AG20443 (cell line): ENCODE data around the gene PIGP.
"Not testable (repeated sequence)": the region's sequence is repeated elsewhere in the genome, so short reads cannot be mapped to it uniquely, and the experiment has no call there.

ENCODE experiments used
- DNase-seq: peaks from one replicate; pipeline ENCODE4 v3.0.0; 2012; ENCODE audit warnings: low spot score, mixed read lengths

The PIGP gene

GRCh38 chr21:37072988-37073416, at the start of gene PIGP, which contains the start of gene TTC3:
Gene PIGP, minus strand, starts transcription at chr21:37073071. Its CDS starts 556 bp downstream, at chr21:37072515.
Gene TTC3, plus strand, starts transcription at chr21:37073254. Its CDS starts 14,004 bp downstream, at chr21:37087258.
- peak; percentile 100 for DNase-seq

DNA sequence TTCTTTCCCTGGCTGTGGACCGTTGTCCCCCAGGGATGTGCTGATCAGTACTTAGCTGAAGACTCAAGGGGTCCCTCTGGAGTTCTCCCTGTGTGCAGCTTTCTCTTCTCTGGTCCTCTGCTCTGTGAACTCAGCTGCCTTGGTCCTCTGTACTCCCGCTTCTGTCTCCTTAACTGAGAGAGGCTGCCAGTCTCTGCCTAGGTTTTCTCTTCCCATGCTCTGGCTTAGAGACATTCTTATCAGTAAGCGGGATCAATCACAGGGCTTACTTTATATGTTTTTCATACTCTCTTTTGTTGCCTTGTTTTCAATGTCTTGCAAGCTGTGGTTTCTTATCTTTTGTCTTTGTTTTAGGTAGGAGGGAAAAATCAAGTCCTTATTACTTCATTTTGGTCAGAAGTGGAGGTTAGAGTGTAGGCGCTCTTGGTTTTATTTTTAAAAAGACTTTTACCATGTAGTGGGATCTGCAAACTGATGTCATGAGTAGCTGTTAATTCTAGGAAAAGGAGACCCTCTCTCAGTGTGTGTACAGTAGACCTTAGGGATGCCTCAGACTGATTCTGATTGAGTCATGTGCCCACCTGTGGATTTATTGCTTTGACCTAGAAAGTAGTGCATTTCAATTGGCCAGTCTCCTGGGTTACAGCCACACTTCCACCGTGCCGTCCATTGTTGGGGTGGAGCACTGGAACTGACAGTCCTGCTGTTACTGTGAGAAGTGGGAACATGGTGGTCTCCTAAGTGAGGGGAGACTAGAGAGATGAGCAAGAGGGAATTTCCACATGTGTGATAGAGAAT, 46.7 kb upstream of the PIGP start:
- DNase-seq = no peak

DNA sequence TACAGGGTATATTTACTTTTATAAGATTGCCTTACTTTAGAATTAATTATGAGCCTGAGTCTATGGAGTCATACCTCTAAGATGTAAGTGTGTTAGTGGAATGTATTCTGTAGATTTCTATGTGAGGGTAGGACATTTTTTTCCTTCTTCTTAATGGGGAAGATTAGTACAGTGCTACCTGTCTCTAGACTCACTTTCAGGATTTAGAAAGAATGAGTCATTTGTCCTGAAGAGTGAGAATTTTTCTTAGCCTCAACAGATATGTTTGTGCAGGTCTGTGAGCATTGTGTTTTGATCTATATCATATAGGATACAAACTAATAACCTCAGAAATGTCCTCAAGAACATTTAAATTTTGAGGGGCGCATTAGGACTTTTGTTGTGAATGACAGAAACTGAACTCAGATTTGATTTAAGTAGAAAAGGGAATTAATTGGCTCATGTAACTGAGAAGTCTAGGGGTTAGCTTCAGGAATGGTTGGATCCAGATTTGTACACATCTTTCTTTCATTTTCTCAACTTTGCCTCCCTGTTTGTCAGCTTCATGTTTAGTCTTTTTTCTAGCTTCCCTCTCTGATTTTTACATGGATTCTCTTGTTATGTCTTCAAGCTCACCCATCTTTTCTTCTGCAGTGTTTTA, 45.4 kb upstream of the PIGP start:
- DNase-seq = no peak

DNA sequence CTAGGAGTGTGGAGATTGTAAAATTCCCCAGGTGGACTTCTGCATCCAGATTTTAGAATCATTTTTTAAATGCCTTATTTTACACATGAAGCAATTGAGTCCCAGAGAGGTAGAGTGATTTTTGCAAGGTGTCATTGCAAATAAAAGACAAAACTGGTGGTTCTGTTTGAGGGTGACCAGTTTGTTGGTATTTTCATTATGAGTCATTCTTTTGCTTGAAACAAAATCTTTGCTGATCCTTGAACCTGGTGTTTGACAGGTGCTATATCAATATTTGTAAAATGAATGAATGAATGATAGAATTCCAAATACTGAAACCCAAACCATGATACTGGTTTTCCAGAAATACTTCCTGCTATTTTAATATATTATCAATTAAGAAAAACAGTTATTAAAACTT, 44.3 kb upstream of the PIGP start:
- DNase-seq = no peak

DNA sequence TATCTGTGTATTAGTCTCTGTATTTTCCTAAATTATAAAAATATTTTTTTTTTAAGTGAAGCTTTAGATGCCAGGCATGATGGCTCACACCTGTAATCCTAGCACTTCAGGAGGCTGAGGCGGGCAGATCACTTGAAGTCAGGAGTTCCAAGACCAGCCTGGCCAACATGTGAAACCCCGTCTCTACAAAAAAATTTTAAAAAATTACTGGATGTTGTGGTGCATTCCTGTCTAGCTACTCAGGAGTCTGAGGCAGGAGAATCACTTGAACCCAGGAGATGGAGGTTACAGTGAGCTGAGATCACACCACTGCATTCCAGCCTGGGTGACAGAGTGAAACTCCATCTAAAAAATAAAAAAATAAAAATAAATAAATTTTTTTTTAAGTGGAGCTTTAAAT, 43.6 kb upstream of the PIGP start:
- DNase-seq = not testable (repeated sequence)

- not testable (repeated sequence) for DNase-seq
These were observed 41.4 kb upstream of the PIGP start for GRCh38 chr21:37114301-37114700.

DNA sequence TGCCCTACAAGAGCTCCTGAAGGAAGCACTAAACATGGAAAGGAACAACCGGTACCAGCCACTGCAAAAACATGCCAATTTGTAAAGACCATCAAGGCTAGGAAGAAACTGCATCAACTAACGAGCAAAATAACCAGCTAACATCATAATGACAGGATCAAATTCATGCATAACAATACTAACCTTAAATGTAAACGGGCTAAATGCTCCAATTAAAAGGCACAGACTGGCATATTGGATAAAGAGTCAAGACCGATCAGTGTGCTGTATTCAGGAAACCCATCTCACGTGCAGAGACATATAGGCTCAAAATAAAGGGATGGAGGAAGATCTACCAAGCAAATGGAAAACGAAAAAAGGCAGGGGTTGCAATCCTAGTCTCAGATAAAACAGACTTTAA, 38.2 kb upstream of the PIGP start:
- not testable (repeated sequence) for DNase-seq

DNA sequence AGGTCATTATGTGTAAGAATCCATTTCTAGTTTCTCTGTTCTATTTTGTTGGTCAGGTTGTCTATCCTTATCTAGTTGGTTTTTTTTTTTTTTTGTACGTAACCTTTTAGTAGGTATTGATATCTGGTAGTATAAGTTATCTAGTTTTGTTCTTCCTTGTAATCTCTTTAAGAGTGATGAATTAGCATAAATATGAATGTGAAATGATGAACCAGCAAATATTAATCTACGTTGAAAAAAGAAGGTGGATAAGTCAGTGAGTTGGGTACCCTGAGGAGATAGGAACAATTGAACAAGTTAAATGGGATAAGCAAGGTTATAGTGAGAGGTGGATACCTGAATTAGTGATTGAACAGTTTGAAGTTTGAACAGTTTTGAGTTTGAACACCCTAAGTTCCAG, 34.1 kb upstream of the PIGP start:
- no peak for DNase-seq

- not testable (repeated sequence) for DNase-seq
These were observed 29.9 kb upstream of the PIGP start for GRCh38 chr21:37102746-37103145.

- DNase-seq = no peak
These were observed 28.5 kb upstream of the PIGP start for GRCh38 chr21:37101384-37101783.

DNA sequence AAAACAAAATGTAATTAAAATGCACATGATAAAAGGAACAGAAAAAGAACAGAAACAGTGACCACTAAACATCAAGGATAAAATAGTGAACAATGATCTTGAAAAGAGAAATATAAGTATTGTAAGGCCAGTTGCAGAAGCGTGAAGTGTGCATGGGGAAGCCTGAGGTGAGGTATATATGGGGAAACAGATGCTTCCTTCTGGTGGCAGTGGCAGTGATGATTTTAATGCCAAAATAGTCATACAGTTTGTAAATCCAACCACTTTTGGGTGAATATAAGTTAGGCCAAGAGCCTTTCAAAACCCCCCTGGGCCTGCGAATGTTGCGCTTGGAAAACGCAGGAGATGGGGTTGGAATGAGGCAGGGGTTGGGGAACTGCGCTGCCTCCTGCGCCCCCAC, 27.4 kb upstream of the PIGP start:
- no peak for DNase-seq

GRCh38 chr21:37098751-37099150, 25.9 kb upstream of the PIGP start:
- no peak for DNase-seq

DNA sequence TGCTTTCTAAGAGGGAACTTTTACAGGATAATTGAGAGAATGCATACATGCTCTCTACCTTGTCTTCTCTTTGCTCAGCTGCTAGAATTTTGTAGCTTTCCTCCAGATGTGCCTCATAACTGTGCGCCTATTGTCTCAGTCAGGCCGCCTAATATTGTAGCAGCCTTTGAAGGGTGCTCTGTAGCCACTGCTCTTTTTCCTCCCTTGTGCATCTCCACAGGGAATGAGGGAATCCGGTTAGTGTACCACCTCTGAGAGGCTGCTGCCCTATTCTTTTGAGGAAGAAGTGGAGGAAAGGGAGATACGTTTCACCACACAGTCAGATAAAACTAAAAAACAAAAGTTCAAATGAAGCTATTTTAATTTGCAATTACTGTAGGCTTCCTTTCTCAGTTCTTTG, 22.9 kb upstream of the PIGP start:
- DNase-seq = no peak

DNA sequence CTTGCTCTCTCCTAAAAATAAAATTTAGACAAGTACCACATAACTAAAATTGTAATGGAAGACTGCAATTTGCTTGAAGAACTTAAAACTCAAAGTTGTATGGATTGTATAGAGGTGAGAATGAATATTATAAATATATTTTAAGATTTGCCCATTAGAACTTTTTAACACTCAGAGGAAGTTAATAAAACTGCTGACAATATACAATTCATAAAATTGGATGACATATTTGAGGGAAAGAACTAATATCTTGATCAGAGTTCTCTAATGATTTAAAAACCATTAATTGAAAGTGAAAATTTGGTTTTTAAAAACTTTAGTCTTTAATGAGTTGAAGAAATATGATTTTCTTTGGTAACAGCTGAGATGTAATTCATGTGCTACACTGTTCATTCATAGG, 21.1 kb upstream of the PIGP start:
- DNase-seq = no peak

DNA sequence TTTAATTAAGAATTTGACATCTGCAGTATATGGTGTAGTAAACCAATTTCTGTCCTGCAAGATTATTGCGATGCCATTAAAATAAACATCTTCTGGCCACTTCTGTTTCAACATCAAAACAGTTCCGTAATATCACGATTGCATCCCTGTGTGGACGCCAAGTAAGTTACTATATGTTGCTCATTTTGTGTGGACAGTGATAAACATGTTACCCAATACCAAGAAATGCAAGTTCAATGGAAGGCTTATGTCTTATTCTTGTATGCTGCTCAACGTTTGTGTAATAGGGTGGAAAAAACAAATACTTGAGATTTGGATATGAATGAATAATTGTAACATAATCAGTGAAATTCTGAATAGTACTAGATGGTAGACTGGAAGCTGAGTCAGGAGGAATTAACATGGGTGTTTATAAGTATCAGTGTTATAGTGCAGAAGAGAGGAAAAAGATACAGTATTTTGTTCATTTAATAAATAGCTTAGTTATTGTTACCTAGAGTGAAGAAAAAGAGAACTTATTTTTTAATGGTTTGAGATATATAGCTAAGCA, 15.4 kb upstream of the PIGP start:
- no peak for DNase-seq

DNA sequence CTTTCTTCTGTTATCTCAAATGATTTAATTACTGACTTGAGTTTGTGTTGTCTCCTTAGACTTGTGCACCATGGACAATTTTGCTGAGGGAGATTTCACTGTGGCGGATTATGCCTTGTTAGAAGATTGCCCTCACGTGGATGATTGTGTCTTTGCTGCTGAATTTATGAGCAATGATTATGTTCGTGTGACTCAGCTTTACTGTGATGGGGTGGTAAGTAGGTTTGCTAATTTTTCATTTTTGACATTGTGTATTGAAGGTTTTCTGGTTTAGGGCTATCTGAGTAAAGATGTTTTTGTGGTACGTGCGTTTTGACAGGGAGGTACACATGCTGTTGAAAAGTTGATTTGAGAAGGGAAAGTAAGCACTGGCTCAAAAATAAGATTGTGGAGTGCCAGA, 14.3 kb upstream of the PIGP start:
- DNase-seq = no peak

- no peak for DNase-seq
These were observed 12.9 kb upstream of the PIGP start for GRCh38 chr21:37085726-37086125.

DNA sequence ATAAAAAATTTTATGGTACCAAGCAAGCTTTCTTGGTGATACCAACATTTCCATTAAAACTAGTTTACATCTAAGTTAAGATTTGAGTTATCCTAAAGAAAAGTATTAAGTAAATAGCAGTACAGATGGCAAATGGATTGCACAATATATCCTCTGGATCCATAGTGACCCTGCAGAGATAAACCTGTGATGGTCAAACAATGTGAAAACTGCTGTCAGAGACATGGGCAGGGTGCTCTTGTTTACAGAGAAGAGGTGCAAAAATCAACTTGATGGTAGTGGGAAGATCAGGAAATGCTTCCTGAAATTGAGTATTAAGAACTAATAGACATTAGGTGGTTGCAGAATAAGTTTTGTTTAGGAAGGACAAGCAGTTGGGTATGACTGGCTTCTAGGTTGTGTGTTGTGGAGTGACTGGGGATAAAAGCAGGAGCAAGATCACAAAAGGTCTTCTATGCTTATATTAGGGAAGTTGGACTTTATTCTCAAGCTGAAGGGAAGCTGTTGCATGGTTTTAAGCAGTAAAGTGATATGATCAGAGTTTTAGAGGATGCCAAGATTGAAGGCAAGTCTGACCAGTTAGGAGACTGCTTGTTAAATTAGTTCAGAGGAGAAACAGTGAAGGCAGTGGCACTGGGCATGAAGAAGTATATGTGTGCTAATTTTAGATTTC, 10.1 kb upstream of the PIGP start:
- no peak for DNase-seq

DNA sequence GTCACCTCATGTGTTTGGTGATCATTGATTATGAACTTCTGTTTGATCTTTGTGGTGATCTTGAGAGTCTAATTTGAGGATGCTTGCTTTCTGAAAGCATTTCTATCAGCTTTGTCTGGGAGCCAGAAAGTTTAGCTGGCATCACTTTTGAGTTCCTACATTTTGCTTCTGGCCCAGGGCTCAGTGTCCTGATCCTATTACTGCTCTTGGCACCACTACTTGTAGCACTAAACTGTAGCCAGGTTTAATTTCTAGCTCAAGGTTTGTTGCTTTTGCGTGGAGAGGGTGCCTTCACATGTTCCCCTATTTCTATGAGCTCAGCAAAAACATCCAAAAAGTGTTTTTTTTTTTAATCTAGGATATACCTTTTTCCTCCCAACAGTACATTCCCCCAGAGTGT, 9.5 kb upstream of the PIGP start:
- no peak for DNase-seq

DNA sequence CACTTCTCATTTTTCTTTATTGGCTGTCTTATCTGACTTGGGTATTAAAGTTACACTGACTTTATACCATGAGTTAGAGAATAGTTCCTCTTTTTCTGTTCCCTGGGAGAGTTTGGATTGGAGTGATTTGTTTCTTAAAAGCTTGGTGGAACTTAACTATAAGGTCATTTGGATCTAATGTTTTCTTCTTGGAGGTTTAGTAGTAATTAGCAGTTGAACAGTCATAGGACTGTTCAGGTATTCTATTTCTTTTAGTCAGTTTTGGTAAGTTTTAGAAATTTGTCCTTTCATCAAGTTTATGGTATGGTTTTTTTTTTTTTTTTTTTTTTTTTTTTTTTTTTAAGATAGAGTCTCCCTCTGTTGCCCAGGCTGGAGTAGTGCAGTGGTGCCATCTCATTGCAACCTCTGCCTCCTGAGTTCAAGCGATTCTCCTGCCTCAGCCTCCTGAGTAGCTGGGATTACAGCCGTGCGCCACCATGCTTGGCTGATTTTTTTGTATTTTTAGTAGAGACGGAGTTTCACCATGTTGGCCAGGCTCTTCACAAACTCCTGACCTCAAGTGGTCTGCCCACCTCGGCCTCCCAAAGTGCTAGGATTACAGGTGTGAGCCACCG, 6.4 kb upstream of the PIGP start:
- DNase-seq = no peak

GRCh38 chr21:37077403-37077802, 4.5 kb upstream of the PIGP start:
- no peak for DNase-seq
